H1 (cell line): Measurements from ENCODE around the gene DCTD. TPM values are rescaled to one million over a fixed set of nuclear protein-coding genes. Genes with fewer than 3 reads are reported as not detected.

ENCODE experiments used
- CTCF ChIA-PET: fragments of 300-600 bp; sonication (Branson Sonifier 250); formaldehyde crosslinking; loops from one replicate; lab custom pipeline; 2021; ENCODE audit not compliant: partially characterized antibody; lab: Charles Lee
- POLR2A ChIA-PET: fragments of 300-600 bp; sonication (Branson Sonifier 250); formaldehyde crosslinking; loops from one replicate; lab custom pipeline; 2021; ENCODE audit warnings: inconsistent platforms; ENCODE audit not compliant: partially characterized antibody; lab: Charles Lee
- DNase-seq, 2 experiments: peaks; one replicate each; pipeline versions ENCODE4 v3.0.0 to v3.0.0-alpha.2; 2010 to 2022; ENCODE audit warnings: low spot score in 2 of 2, low read depth in 1 of 2, mixed read lengths in 1 of 2
- FAIRE-seq: peaks from 2 replicates; lab custom pipeline; 2011; peaks lifted over from hg19 to GRCh38; lab: Jason Lieb, UNC
- H2AFZ ChIP-seq: 2 replicates; pipeline ENCODE4 v1.8.1; 2012; ENCODE audit warnings: low read length, inconsistent platforms
- H2AK5ac ChIP-seq: 2 replicates; pipeline ENCODE4 v1.6.1; 2013; ENCODE audit warnings: low read depth, low read length
- H2BK120ac ChIP-seq: replicated peaks from 2 replicates; pipeline ENCODE3; 2013; ENCODE audit warnings: low read depth, low read length, inconsistent platforms
- H2BK12ac ChIP-seq: 2 replicates; pipeline ENCODE4 v1.6.1; 2013; ENCODE audit warnings: low read depth, low read length
- H2BK15ac ChIP-seq: 2 replicates; pipeline ENCODE4 v1.6.1; 2013; ENCODE audit warnings: low read length
- H2BK20ac ChIP-seq: 2 replicates; pipeline ENCODE4 v1.6.1; 2013; ENCODE audit warnings: low read length
- H2BK5ac ChIP-seq: 2 replicates; pipeline ENCODE4 v1.6.1; 2013; ENCODE audit warnings: low read depth, low read length
- H3K14ac ChIP-seq: 2 replicates; pipeline ENCODE4 v1.6.1; 2013; ENCODE audit warnings: inconsistent platforms; ENCODE audit not compliant: insufficient read length
- H3K18ac ChIP-seq: 2 replicates; pipeline ENCODE4 v1.6.1; 2013; ENCODE audit warnings: low read length; ENCODE audit errors: extremely low read depth
- H3K23ac ChIP-seq: 2 replicates; pipeline ENCODE4 v1.6.1; 2013; ENCODE audit warnings: inconsistent platforms; ENCODE audit not compliant: insufficient read length
- H3K23me2 ChIP-seq: 2 replicates; pipeline ENCODE4 v1.6.1; 2013; ENCODE audit warnings: low read depth, low read length
- H3K27ac ChIP-seq: 2 replicates; pipeline ENCODE4 v1.6.1; 2011; ENCODE audit warnings: low read depth, low read length, inconsistent platforms
- H3K27me3 ChIP-seq, 4 experiments: replicated peaks in 1 of 4; 1 replicate in 1 of 4; 2 replicates in 3 of 4; pipeline versions ENCODE4 v1.6.1 to v1.8.1; 2011 to 2013; ENCODE audit warnings: low read length in 3 of 4, mild to moderate bottlenecking in 3 of 4, inconsistent platforms in 2 of 4, mixed read lengths in 2 of 4, moderate library complexity in 1 of 4; ENCODE audit not compliant: control insufficient read depth in 3 of 4, insufficient read depth in 3 of 4; ENCODE audit errors: extremely low read depth in 1 of 4
- H3K36me3 ChIP-seq, 4 experiments: 2 replicates each; pipeline versions ENCODE4 v1.6.1 to v1.8.1; 2011 to 2013; ENCODE audit warnings: mild to moderate bottlenecking in 4 of 4, low read length in 3 of 4, moderate library complexity in 2 of 4, control low read depth in 1 of 4, inconsistent platforms in 1 of 4; ENCODE audit not compliant: insufficient read depth in 4 of 4, control insufficient read depth in 2 of 4
- H3K4ac ChIP-seq: replicated peaks from 2 replicates; pipeline ENCODE3; 2013; ENCODE audit warnings: low read length, low read depth, mixed read lengths, inconsistent platforms; ENCODE audit not compliant: insufficient read length
- H3K4me1 ChIP-seq, 4 experiments: replicated peaks in 1 of 4; 1 replicate in 1 of 4; 2 replicates in 3 of 4; pipeline versions ENCODE4 v1.6.1 to v1.8.1; 2011 to 2013; ENCODE audit warnings: low read length in 3 of 4, inconsistent platforms in 2 of 4, mixed read lengths in 1 of 4; ENCODE audit not compliant: insufficient read depth in 4 of 4, control insufficient read depth in 3 of 4
- H3K4me2 ChIP-seq, 2 experiments: 2 replicates each; pipeline versions ENCODE4 v1.6.1 to v1.8.1; 2011 to 2013; ENCODE audit warnings: low read depth in 2 of 2, low read length in 2 of 2, control low read depth in 1 of 2, inconsistent platforms in 1 of 2, mild to moderate bottlenecking in 1 of 2; ENCODE audit not compliant: insufficient read depth in 1 of 2
- H3K4me3 ChIP-seq, 4 experiments: fragments of 200-600, 300-600 bp in 1 of 4; sonication (generic), shearing (Covaris generic), sonication (Bioruptor Twin) in 1 of 4; 2 replicates each; pipeline versions ENCODE4 v1.5.1 to v1.8.1; 2011 to 2016; ENCODE audit warnings: low read length in 4 of 4, low read depth in 3 of 4, control low read depth in 2 of 4, inconsistent platforms in 2 of 4, mild to moderate bottlenecking in 2 of 4, mixed read lengths in 1 of 4, moderate library complexity in 1 of 4; ENCODE audit not compliant: insufficient read depth in 2 of 4; ENCODE audit errors: extremely low read depth in 1 of 4
- H3K56ac ChIP-seq: replicated peaks from 2 replicates; pipeline ENCODE3; 2013; ENCODE audit warnings: low read depth, mild to moderate bottlenecking, mixed read lengths, low read length, inconsistent platforms; ENCODE audit not compliant: insufficient read length
- H3K79me1 ChIP-seq: 2 replicates; pipeline ENCODE4 v1.6.1; 2013; ENCODE audit warnings: low read depth, low read length, control low read depth
- H3K79me2 ChIP-seq, 2 experiments: 2 replicates each; pipeline versions ENCODE4 v1.6.1 to v1.8.1; 2012 to 2013; ENCODE audit warnings: low read length in 2 of 2, mild to moderate bottlenecking in 2 of 2, inconsistent platforms in 1 of 2; ENCODE audit not compliant: insufficient read depth in 2 of 2, control insufficient read depth in 1 of 2
- H3K9ac ChIP-seq, 4 experiments: replicated peaks in 1 of 4; 1 replicate in 1 of 4; 2 replicates in 3 of 4; pipeline versions ENCODE4 v1.6.1 to v1.8.1; 2011 to 2013; ENCODE audit warnings: low read depth in 3 of 4, low read length in 3 of 4, control low read depth in 2 of 4, mild to moderate bottlenecking in 2 of 4, moderate library complexity in 2 of 4, inconsistent platforms in 1 of 4; ENCODE audit errors: extremely low read depth in 1 of 4
- H3K9me3 ChIP-seq, 2 experiments: 2 replicates each; pipeline versions ENCODE4 v1.6.1 to v1.8.1; 2012 to 2013; ENCODE audit warnings: mild to moderate bottlenecking in 2 of 2, moderate library complexity in 2 of 2, control low read depth in 1 of 2, inconsistent platforms in 1 of 2, low read depth in 1 of 2, low read length in 1 of 2, mixed read lengths in 1 of 2; ENCODE audit not compliant: insufficient read depth in 2 of 2
- H4K20me1 ChIP-seq, 2 experiments: replicated peaks in 1 of 2; 2 replicates each; pipeline versions ENCODE3 to v1.8.1; 2011 to 2013; ENCODE audit warnings: inconsistent platforms in 2 of 2, low read length in 2 of 2, mild to moderate bottlenecking in 1 of 2; ENCODE audit not compliant: insufficient read depth in 2 of 2, control insufficient read depth in 1 of 2
- H4K5ac ChIP-seq: 2 replicates; pipeline ENCODE4 v1.6.1; 2013; ENCODE audit warnings: low read length, low read depth, mixed read lengths, inconsistent platforms; ENCODE audit not compliant: insufficient read length
- H4K8ac ChIP-seq: 2 replicates; pipeline ENCODE4 v1.8.0; 2013; ENCODE audit warnings: mild to moderate bottlenecking, moderate library complexity, low read length, inconsistent platforms; ENCODE audit not compliant: insufficient read depth; ENCODE audit errors: extremely low read depth
- H4K91ac ChIP-seq: replicated peaks from 2 replicates; pipeline ENCODE3; 2013; ENCODE audit warnings: low read length, mixed read lengths, inconsistent platforms; ENCODE audit not compliant: insufficient read length
- HDAC2 ChIP-seq, 2 experiments: fragments of 300-600 bp in 1 of 2; sonication (generic) in 1 of 2; IDR thresholded peaks; 2 replicates each; pipeline ENCODE4 v1.6.1; 2011 to 2012; ENCODE audit warnings: low read depth in 2 of 2, low read length in 2 of 2, mild to moderate bottlenecking in 2 of 2, moderate library complexity in 2 of 2, borderline replicate concordance in 1 of 2, inconsistent platforms in 1 of 2
- JUND ChIP-seq: IDR thresholded peaks from 2 replicates; pipeline ENCODE4 v1.6.1; 2011; ENCODE audit warnings: mild to moderate bottlenecking, improper control_type of control experiment, low read length
- KDM1A ChIP-seq: fragments of 200-600, 300-600 bp; sonication (generic); IDR thresholded peaks from 2 replicates; pipeline ENCODE4 v1.7.1; 2016; ENCODE audit warnings: mild to moderate bottlenecking, low read length, borderline replicate concordance
- POLR2A ChIP-seq, 2 experiments: IDR thresholded peaks; 1 replicate in 1 of 2; 2 replicates in 1 of 2; pipeline ENCODE4 v1.6.1; 2011; ENCODE audit warnings: low read depth in 2 of 2, low read length in 2 of 2, mild to moderate bottlenecking in 2 of 2; ENCODE audit errors: control extremely low read depth in 1 of 2
- RAD21 ChIP-seq, 2 experiments: IDR thresholded peaks in 1 of 2; conservative IDR thresholded peaks in 1 of 2; 2 replicates each; pipeline ENCODE4 v1.6.1; 2011; ENCODE audit warnings: low read depth in 2 of 2, low read length in 2 of 2, improper control_type of control experiment in 1 of 2, inconsistent platforms in 1 of 2, mild to moderate bottlenecking in 1 of 2, moderate library complexity in 1 of 2
- SP1 ChIP-seq: IDR thresholded peaks from 2 replicates; pipeline ENCODE4 v1.6.1; 2011; ENCODE audit warnings: low read depth, low read length
- SP2 ChIP-seq: IDR thresholded peaks from 2 replicates; pipeline ENCODE4 v1.6.1; 2012; ENCODE audit warnings: mild to moderate bottlenecking, low read length, inconsistent platforms
- WGBS, 2 experiments: shearing (Covaris generic) in 1 of 2; methylation state at CpG; one replicate each; pipeline versions ENCODE4 v1.1.6 to v1.1.7; 2013 to 2015; ENCODE audit warnings: low lambda C conversion rate in 2 of 2, mixed read lengths in 2 of 2, inconsistent platforms in 1 of 2, low coverage in 1 of 2, missing lambda C conversion rate in 1 of 2; ENCODE audit not compliant: insufficient replicate concordance in 2 of 2, insufficient coverage in 1 of 2, insufficient read length in 1 of 2; ENCODE audit errors: extremely low coverage in 1 of 2, missing lambda C conversion rate in 1 of 2; 5-methylcytosine and 5-hydroxymethylcytosine counted together
- polyA plus RNA-seq, 7 experiments: library from polyadenylated mRNA; depleted of rRNA in 3 of 7; stranded (reverse) in 5 of 7; unstranded in 2 of 7; fragments of >200 nt in 5 of 7; fragments of 200-250 nt in 2 of 7; gene quantifications; 1 replicate in 5 of 7; 2 replicates in 1 of 7; 4 replicates in 1 of 7; pipeline versions ENCODE4 v1.2.1 to v1.2.3, GENCODE V29; 2011 to 2013; ENCODE audit warnings: missing spikeins in 2 of 7, mixed read lengths in 2 of 7
- total RNA-seq: library from RNA; stranded (reverse); fragmentation: NEBNext Ultra II Directional; extraction: Animal tissue kit (Norgen Biotek cat#: 25700); gene quantifications from 2 replicates; pipeline ENCODE4 v1.2.1, GENCODE V29; 2021

Gene DCTD
- total and polyA plus RNA-seq, 2 of the 8 experiments (the other 6 are each of a cell fraction or from before 2014, with no cell fraction given), result 60.2 to 69.5 TPM

DNA sequence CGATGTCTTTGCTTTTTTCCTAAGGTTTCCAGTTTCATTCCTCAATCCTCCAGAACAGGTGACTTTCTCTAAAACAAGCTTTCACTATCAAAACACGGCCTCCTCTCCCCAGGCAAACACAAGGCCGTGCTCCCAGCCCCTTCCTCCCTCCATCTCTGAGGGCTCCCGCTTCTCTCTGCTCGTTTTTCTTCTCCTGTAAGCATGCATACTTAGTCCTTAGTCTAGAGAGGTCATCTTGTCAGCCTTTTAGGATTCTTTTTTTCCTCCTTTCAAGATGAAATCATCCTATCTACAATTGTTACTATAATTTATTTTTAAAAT, 18.7 kb downstream of the DCTD start:
- Histone ChIP-seq H2AK5ac (no peak overlapping the region), H3K27ac (no peak overlapping the region)

More for the DNA sequence above, 18.7 kb downstream of the DCTD start:
- WGBS, 2 experiments, result 89% methylated on average over 5 of the region's 5 CpGs; no CpG with 5 or more reads in 1 of the 2 experiments
- Histone ChIP-seq H2AFZ (no peak overlapping the region), H3K56ac (no peak overlapping the region), H4K8ac (no peak overlapping the region), H2BK20ac (no peak overlapping the region), H3K27me3 (no peaks in the 10 kb centered on the region), H3K4me3 (no peak overlapping the region), H2BK12ac (no peak overlapping the region), H4K91ac (no peak overlapping the region), H4K20me1 (peaks cover 0 to 4% of the 10 kb centered on the region in 2 experiments), H3K23me2 (no peaks in the 10 kb centered on the region), H3K18ac (no peak overlapping the region), H3K4me1 (no peaks in the 10 kb centered on the region; a peak in 1 of 7 replicates), H3K79me2 (no peaks in the 10 kb centered on the region), H3K79me1 (no peaks in the 10 kb centered on the region), H4K5ac (no peak overlapping the region), H3K4me2 (no peak overlapping the region), H3K23ac (no peak overlapping the region), H3K9ac (no peak overlapping the region), H2BK5ac (no peak overlapping the region), H3K4ac (no peak overlapping the region), H3K9me3 (no peaks in the 10 kb centered on the region), H2BK120ac (no peak overlapping the region), H2BK15ac (no peak overlapping the region), H3K36me3 (peaks cover 0 to 31% (median 3%) of the 10 kb centered on the region in 4 experiments; a peak in 6 of 8 replicates), H3K14ac (no peak overlapping the region)
- POLR2A ChIA-PET, result no interaction called here
- TF ChIP-seq HDAC2 (IDR thresholded peaks at IDR 0.05; ENCODE audit: borderline replicate concordance in 1 of 2, low read depth in 2 of 2, low read length in 2 of 2), result no peak
- TF ChIP-seq JUND, result no peak
- TF ChIP-seq POLR2A (IDR thresholded peaks at IDR 0.05; ENCODE audit: control extremely low read depth in 1 of 2, low read depth in 2 of 2, low read length in 2 of 2), result no peak
- no peak for TF ChIP-seq SP1
- no peak for TF ChIP-seq SP2
- TF ChIP-seq RAD21 (IDR thresholded peaks at IDR 0.05 in 1 of 2, conservative IDR thresholded peaks at IDR 0.05 in 1 of 2; ENCODE audit: low read depth in 2 of 2, low read length in 2 of 2), result no peak
- TF ChIP-seq KDM1A, result no peak
- no peak for FAIRE-seq
- DNase-seq, result no peak
- CTCF ChIA-PET, result interaction anchor here (0.8 to 1.3 kb wide), 6 partner anchors 8 to 93 kb away, joined by 3 to 6 read pairs (median 3); no protein-coding TSS in a partner anchor
